ENCODE results near the gene MRTFA. TPM values are rescaled to one million over a fixed set of nuclear protein-coding genes. Genes with fewer than 3 reads are reported as not detected.

MRTFA gene
- total RNA-seq, 3 donors from 2014 or later: 32.4 to 45.3 (median 35.0) TPM

GRCh38 chr22:40520562-40520961 lies 116.0 kb downstream of the MRTFA start:
- H3K4me1 ChIP-seq (ENCODE audit: low read depth): peaks cover 10% of the 10 kb centered on the region
- intact Hi-C loops (cut with DNase I, micrococcal nuclease): no loop called here
- DNase-seq: no peak
- TF ChIP-seq CTCF (IDR thresholded peaks at IDR 0.05): no peak
- no peaks in the 10 kb centered on the region for H3K9me3 ChIP-seq
- H3K4me3 ChIP-seq: no peak overlapping the region
- ATAC-seq: no peak
- H3K36me3 ChIP-seq (ENCODE audit: low read depth): no peaks in the 10 kb centered on the region

DNA sequence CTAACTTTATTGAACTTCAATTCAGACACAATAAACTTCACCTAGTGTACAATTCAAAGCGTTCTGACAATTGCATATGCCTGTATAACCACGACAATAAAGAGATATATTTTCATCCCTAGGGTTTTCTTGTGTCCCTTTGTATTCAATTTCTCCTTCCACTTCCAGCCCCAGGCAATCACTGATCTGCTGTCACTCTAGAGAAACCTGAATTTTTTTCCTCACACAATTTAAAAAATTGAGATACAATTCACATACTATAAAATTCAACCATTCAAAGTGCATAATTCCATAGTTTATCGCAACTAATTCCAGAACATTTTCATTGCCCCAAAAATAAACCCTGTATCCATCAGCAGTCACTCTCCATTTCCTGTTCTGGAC lies 116.6 kb downstream of the MRTFA start:
- no peak for DNase-seq
- intact Hi-C loops (cut with DNase I, micrococcal nuclease): no loop called here
- H3K36me3 ChIP-seq (ENCODE audit: low read depth): no peaks in the 10 kb centered on the region
- no peak overlapping the region for H3K4me3 ChIP-seq
- ATAC-seq: peak; percentile 39
- H3K4me1 ChIP-seq (ENCODE audit: low read depth): peaks cover 10% of the 10 kb centered on the region
- no peak for TF ChIP-seq CTCF (IDR thresholded peaks at IDR 0.05)
- H3K9me3 ChIP-seq: no peaks in the 10 kb centered on the region

DNA sequence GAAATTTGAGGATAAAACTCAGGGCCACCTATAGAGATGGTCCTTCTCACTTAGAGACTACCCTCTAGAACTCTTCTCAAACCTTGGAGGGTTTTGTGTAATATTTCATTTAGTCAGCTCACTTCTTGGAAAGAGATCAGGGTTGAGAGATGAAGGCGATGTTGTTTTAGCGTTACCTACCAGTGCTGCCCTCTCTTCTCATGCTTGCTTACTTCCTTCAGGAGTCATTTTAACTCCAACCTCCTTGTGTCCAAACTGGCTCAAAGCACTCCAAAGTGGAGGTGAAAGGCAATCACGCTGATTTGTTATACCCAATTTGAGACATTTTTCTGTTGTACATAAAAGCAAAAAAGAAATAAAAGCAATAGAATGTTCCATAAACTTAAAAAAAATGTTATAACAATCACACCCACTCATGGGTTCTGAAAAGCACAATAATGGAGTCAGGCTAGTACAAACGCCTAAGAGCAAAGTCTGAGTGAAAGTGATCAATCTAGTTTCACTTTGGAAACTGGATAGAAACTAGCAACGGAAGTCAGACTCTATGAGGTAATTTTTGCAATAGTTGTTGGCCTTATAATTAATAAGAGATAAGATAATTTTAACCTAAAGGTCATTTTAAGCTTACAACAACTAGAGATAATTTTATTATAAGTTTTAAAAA lies 117.1 kb downstream of the MRTFA start:
- H3K4me3 ChIP-seq: no peak overlapping the region
- H3K4me1 ChIP-seq (ENCODE audit: low read depth): peaks cover 10% of the 10 kb centered on the region
- no peaks in the 10 kb centered on the region for H3K9me3 ChIP-seq
- DNase-seq (no peak), ATAC-seq (peak; percentile 96)
- TF ChIP-seq CTCF (IDR thresholded peaks at IDR 0.05): no peak
- no peaks in the 10 kb centered on the region for H3K36me3 ChIP-seq (ENCODE audit: low read depth)
- intact Hi-C loops (cut with DNase I, micrococcal nuclease): no loop called here

- no peak for ATAC-seq
- DNase-seq: no peak
- intact Hi-C loops (cut with DNase I, micrococcal nuclease): no loop called here
- Histone ChIP-seq H3K9me3 (no peaks in the 10 kb centered on the region), H3K4me1 (ENCODE audit: low read depth) (peaks cover 10% of the 10 kb centered on the region), H3K36me3 (ENCODE audit: low read depth) (no peaks in the 10 kb centered on the region), H3K4me3 (no peak overlapping the region)
- TF ChIP-seq CTCF (IDR thresholded peaks at IDR 0.05): no peak
These were observed 117.7 kb downstream of the MRTFA start for GRCh38 chr22:40518840-40519239.

- intact Hi-C loops (cut with DNase I, micrococcal nuclease): no loop called here
- Histone ChIP-seq H3K36me3 (ENCODE audit: low read depth) (no peaks in the 10 kb centered on the region), H3K4me1 (ENCODE audit: low read depth) (peaks cover 10% of the 10 kb centered on the region)
These were observed 118.9 kb downstream of the MRTFA start for GRCh38 chr22:40517631-40518030.

More at GRCh38 chr22:40517631-40518030, 118.9 kb downstream of the MRTFA start:
- no peaks in the 10 kb centered on the region for H3K9me3 ChIP-seq
- TF ChIP-seq CTCF (IDR thresholded peaks at IDR 0.05): no peak
- DNase-seq (no peak), ATAC-seq (no peak)
- no peak overlapping the region for H3K4me3 ChIP-seq

Measured in mucosa of descending colon (tissue), 3 donors.